ENCODE results near the gene AGAP5.

DNA sequence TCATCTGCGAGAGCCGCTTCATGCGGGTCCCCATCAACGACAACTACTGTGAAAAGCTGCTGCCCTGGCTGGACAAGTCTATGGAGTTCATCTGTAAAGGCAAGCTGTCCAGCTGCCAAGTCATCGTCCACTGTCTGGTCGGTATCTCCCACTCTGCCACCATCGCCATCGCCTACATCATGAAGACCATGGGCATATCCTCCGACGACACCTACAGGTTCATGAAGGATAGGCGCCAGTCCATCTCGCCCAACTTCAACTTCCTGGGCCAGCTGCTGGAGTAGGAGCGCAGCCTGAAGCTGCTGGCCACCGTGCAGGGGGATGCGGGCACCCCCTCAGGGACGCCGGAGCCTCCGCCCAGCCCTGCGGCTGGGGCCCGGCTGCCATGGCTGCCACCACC lies 34.5 kb upstream of the AGAP5 start:
- TF ChIP-seq CTCF (conservative IDR thresholded peaks at IDR 0.05 in 1 of 2, IDR thresholded peaks at IDR 0.05 in 1 of 2; ENCODE audit: low read depth in 1 of 2, low read length in 2 of 2) (no peak), EZH2 (IDR thresholded peaks at IDR 0.05; ENCODE audit: low read length, missing control alignments) (no peak)

Data from fibroblast of lung (primary cell).